HG03025 (cell line): Measurements from ENCODE around the gene CABCOCO1.
"Not testable (repeated sequence)": the region's sequence is repeated elsewhere in the genome, so short reads cannot be mapped to it uniquely, and the experiment has no call there.

Experiments used
- ATAC-seq: cut with Tn5 transposase; IDR thresholded peaks from one replicate; pipeline ENCODE4 v1.9.1; 2021; ENCODE audit warnings: mild to moderate bottlenecking, moderate library complexity; ENCODE audit not compliant: unreplicated experiment, low FRiP score

Gene CABCOCO1

DNA sequence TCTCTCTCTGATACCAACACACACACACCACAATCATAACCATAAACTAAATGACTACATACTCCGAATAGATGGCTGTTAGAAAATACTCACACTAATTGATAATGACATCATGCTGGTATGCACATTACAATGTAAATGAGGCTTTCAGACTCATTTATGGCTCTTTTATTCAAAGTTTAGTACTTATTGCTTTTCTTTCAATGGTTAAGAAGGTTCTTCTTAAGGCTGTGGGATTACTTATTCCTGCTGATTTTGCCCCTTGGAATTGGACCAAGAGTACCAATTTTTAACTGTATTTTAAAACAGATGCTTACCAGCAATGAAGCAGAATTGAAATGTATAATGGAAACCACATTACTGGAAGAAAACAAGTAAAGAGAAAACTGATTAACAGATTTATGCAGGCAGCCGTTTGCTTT is 20.6 kb upstream of the CABCOCO1 start:
- no peak for ATAC-seq

DNA sequence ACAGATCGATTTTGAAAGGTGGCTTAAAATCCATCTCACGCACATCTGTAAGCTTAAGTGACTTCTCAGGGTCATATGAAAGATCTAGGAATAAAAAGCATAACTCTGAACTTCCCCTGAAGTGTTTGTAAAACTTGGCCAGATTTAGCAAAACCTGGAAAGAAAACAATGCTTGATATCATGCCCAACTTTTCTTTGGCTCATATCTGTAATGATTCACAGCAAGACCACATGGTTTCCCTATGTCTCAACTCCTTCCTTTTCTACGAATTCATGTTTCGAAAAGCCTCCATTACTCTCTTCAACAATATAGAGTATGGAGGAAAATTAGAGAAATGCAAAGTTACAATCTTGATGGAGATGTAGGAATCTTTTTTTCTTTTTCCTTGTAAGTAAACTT is 20.1 kb upstream of the CABCOCO1 start:
- ATAC-seq: no peak

DNA sequence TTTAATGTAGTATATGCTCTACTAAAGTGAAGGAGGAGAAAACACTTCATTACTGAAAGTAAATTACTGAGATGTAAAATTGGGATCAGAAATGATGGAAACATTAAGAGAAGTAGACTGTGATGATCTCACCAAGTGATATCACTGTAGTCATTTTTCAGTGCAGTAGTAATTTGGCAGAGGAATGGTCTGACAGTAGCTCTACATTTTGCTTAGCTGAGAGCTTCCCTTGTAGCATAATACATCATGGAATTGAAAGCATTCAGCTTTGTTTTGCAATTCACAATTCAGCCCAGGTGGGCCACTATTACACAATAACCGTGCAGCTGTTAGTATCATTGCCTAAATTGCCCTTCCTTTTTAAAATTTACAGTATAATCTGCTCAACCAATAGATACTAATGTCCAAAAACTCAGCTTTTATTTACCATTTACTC is 19.4 kb upstream of the CABCOCO1 start:
- no peak for ATAC-seq

- ATAC-seq: no peak
These were observed 9.0 kb upstream of the CABCOCO1 start for GRCh38 chr10:61653699-61654098.

DNA sequence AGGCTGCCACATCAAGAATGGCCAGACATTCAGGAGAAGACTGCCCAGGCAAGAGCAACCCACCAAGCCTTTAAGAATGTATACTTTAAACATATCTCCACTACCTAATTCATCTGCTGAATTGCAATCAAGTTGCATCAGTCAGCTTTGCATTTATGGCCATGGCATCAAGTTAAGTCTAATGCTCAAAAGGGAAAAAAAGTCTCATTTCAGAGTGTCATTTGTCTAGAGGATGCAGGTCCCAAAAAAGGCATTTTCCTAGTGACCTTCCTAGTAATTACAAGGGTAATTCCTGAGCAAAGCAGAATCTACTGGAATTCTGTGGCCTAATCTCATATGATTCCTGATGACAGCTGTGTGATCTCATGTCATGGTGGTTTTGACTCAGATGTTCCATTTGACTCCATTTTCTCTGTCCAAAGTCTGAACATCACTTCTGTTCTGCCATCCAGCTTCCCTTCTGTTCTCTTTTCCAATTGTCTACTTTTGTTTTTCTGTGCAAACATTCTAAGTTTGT is 7.3 kb upstream of the CABCOCO1 start:
- ATAC-seq: no peak

GRCh38 chr10:61663466-61663865 is 737 bp downstream of the CABCOCO1 start:
- no peak for ATAC-seq

GRCh38 chr10:61664985-61665384 is 2.3 kb downstream of the CABCOCO1 start:
- no peak for ATAC-seq

DNA sequence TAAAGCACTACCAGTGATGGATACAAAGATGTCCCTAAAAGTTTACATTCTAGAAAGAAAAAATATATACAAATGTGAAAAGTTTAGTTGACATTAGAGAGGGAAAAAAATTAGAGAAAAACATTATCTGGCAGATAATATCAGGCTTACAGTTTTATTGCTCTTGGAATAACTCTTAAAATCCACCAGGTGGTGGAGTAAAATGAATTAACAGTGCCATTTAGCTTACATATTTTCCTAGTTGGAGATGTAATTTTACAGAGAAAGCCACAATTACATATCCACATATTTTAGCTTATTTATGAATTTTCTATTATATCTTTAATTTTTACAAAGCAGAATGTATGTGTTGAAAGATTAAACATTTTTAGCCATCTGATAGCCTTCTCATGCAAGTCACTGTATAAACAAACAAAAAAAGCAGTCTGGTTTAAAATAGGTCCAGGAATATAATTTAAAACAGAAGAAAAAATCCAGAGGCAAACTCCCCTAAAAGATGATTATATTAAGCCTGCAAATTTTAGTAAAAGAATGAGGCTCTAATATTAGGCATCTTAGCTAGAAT is 6.5 kb downstream of the CABCOCO1 start:
- ATAC-seq: no peak

DNA sequence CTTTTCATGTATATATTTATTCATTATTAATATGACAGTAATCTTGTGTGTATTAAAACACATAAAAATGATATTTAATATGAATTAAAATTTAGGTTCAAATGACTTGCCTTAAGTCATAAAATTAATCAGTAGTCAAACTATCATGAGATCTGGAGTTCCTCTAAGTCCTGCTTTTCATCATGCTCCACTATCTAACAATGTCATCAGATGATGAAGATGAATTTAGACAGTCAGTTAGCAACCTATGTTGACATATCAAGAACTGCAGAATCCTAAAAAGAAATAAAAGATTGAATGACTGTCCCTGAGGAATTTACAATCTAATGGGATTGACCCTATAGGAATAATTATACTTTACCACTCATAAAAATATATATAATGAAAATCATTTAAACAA is 7.1 kb downstream of the CABCOCO1 start:
- ATAC-seq: no peak

DNA sequence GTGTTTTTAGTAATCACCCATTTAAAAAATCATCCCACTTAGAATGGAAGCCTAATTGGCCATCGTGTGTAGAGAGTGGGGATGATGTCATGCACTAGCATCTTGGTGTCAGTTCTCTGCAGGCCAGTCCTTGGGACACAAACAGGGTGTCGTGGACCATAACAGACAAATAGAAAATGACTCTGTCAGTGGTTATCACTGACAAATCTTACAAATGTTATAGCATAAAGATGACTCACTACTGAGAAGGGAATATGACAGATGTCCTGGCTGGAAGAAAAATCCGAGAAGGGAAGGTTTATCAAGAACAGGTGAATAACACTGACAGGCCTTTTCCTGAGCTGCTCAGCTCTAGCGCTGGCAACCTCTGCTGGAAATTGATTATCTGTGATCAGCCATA is 10.6 kb downstream of the CABCOCO1 start:
- no peak for ATAC-seq

- ATAC-seq: no peak
These were observed 19.6 kb downstream of the CABCOCO1 start for GRCh38 chr10:61682323-61682722.

- no peak for ATAC-seq
These were observed 20.6 kb downstream of the CABCOCO1 start for GRCh38 chr10:61683319-61683718.

DNA sequence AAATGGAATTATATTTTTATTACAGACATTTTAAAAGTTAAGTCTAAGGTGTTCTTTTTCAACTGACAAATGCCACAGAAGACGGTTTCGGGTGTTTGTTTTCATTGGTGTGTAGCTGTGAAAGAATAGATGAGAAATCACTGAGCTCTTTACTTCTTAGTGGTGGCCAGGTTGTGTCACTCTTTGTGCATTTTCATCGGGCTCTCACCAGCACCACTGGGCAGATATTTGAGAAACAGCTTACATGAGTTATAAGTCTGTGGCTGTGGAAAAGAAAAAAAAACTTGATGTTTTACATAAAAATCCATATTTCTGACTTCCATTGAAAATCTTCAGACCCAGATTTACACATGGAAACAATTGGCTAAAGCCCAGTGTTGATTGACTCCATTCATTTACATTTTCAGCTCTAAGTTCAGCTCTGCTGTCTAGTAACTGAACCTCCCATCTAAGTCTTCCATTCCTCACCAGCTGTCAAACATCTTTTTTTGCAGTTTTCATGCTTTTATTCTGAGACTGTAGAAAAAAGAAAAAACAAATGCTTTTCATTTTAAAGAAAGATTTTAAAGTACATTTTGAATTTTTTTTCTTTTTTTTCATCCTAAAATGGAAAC is 22.3 kb downstream of the CABCOCO1 start:
- no peak for ATAC-seq

- ATAC-seq: no peak
These were observed 26.0 kb downstream of the CABCOCO1 start for GRCh38 chr10:61688551-61689308.

DNA sequence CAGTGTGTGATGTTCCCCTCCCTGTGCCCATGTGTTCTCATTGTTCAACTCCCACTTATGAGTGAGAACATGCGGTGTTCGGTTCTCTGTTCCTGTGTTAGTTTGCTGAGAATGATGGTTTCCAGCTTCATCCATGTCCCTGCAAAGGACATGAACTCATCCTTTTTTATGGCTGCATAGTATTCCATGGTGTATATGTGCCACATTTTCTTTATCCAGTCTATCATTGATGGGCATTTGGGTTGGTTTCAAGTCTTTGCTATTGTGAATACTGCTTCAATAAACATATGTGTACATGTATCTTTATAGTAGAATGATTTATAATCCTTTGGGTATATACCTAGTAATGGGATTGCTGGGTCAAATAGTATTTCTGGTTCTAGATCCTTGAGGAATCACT is 28.9 kb downstream of the CABCOCO1 start:
- ATAC-seq: not testable (repeated sequence)

GRCh38 chr10:61692447-61693010 is 29.8 kb downstream of the CABCOCO1 start:
- no peak for ATAC-seq

- ATAC-seq: no peak
These were observed 36.4 kb downstream of the CABCOCO1 start for GRCh38 chr10:61698968-61699655.

- no peak for ATAC-seq
These were observed 38.5 kb downstream of the CABCOCO1 start for GRCh38 chr10:61701055-61701705.

GRCh38 chr10:61701706-61702105 is 39.0 kb downstream of the CABCOCO1 start:
- ATAC-seq: no peak

- ATAC-seq: no peak
These were observed 39.9 kb downstream of the CABCOCO1 start for GRCh38 chr10:61702584-61702983.
